Retinal pigment epithelial cell (primary cell): ENCODE results near the gene MCM6.

Experiments
- DNase-seq: peaks from one replicate; pipeline ENCODE4 v3.0.0-alpha.2; 2010; ENCODE audit warnings: low read depth
- H3K4me3 ChIP-seq: 2 replicates; pipeline ENCODE4 v1.5.1; 2011; ENCODE audit warnings: mild to moderate bottlenecking, low read length, control low read depth, moderate library complexity
- CTCF ChIP-seq: conservative IDR thresholded peaks from 2 replicates; pipeline ENCODE4 v1.5.1; 2011; ENCODE audit warnings: low read depth, low read length, control low read depth, inconsistent platforms

MCM6 gene

DNA sequence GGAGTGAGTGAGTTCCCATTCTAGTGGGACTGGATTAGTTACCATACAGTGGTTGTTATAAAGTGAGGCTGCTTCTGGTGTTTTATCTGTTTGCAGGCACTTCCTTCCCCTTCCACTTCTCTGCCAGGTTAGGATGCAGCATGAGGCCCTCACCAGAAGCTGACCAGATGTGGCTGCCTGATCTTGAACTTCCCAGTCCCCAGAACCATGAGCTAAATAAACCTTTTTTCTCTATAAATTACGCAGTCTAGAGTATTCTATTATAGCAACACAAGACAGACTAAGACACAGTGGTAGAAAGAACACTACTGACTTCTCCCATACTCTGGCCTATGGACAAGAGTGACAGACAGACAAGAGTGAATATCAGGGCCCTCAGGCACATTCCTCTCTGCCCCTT lies 53.4 kb downstream of the MCM6 start:
- DNase-seq = no peak
- H3K4me3 ChIP-seq = no peak overlapping the region
- no peak for TF ChIP-seq CTCF

DNA sequence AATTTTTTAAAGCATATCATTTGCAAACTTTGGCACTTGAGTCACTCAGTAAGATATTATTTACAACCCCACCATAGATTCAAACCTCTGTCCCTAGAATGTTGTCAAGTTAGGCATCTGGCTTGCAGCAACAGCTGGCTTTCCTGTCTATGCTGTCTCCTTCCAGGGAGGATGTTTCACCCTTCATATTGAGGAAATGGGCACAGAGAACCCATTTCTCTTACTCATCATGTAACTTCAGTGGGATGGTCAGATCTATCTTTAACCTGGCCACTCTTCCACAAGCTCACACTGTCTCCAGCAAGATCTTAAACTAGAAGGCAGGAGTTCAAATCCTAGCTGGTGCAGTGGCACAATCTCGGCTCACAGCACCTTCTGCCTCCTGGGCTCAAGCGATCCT lies 55.1 kb downstream of the MCM6 start:
- DNase-seq = no peak
- no peak for TF ChIP-seq CTCF
- H3K4me3 ChIP-seq = no peak overlapping the region

- DNase-seq = no peak
- H3K4me3 ChIP-seq = no peak overlapping the region
- no peak for TF ChIP-seq CTCF
These were observed 56.1 kb downstream of the MCM6 start for GRCh38 chr2:135820003-135820618.

DNA sequence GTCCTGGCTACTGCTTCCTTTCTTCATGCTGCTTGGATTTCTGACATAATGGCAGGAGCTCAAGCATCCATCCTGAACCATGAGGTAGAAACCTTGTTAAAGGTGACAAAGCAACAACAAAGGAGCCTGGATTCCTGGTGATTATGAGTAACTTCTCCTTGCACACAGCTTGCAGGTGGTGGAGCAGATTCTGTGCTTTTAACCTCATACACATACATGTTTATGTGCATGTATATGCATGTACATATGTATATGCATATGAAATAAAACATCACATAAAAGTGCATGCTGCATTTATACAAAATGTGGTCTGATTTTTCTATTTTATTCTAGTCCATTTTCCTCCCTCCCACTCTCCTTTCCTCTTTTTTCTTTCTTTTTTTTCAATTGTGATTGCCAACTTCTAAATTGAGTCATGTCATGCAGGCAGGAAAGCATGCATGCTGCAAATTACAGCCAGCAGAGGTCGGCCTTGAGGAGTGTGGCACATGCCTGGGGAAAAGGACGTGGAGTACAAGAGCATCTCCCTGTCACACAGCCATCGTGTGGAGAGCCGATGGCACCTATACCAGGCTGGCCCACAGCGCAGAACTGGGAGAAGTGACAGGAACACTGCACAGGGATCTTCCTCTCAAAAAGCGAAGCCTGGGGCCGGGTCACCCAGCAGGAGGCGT lies 57.2 kb downstream of the MCM6 start:
- no peak overlapping the region for H3K4me3 ChIP-seq
- peak; percentile 57 for TF ChIP-seq CTCF
- no peak for DNase-seq

DNA sequence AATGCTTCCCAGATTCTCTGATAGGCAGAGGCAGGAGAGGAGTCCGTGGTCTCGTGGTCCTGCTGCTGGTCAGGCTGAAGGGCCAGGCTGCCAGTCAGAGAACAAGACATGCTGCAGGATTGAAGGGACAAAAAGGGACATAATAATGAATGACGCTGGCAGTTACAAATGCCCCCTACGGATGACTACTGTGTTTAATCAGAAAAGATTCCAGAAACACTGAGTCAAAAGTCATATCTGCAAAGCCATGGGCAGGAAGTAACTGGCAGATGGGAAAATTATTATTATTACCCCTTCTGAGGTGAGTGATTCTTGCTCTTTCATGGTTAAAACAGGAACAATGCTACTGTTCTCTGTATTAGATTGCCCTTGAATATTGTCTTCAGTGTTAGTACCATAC lies 58.3 kb downstream of the MCM6 start:
- no peak for DNase-seq
- no peak overlapping the region for H3K4me3 ChIP-seq
- no peak for TF ChIP-seq CTCF

DNA sequence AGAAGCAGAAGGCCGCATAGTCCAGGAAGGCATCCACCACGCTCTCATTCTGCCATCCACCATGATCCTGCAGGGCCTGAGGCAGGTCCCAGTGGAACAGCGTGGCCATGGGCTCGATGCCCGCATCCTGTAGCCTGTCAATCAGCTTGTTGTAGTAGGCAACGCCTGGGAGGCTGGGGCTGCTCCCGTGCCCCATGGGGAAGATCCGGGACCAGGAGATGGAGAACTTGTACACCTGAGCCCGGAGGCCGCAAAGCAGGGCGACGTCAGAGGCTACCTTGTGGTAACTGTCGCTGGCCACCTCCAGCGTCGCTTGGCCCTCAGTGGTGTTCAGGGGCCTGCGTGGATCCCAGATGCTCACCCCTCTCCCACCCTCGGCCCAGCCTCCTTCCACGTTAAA lies 58.8 kb downstream of the MCM6 start:
- no peak overlapping the region for H3K4me3 ChIP-seq
- no peak for DNase-seq
- TF ChIP-seq CTCF = no peak

DNA sequence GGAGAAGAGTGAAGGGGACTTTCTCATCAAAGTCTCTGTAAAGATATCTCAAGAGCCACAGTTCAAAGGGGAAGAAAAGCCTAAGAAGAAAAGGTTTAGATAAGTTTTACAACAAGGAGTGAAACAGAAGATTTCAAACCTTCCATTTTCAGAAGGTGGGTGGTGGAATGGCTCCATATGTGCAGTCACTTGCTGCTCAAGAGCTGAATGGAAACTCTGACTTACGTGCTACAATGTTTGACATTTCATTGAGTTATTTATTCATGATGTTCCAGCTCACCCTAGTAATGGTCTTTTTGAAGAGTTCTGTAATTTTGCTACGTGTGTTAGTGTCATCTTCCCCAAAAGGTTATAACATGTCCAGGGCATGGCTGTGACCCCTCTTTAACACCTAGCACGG lies 61.0 kb downstream of the MCM6 start:
- no peak for TF ChIP-seq CTCF
- no peak for DNase-seq
- H3K4me3 ChIP-seq = no peak overlapping the region
